Natural killer cell treated with Interleukin-12 subunit alpha and Interleukin-12 subunit beta and Interleukin-15 and Interleukin-18, amount 100 ng/mL, for 72 hours (primary cell): ENCODE data around the gene GRIK2. TPM values are rescaled to one million over a fixed set of nuclear protein-coding genes. Genes with fewer than 3 reads are reported as not detected.

Source experiments
- ATAC-seq, 2 donors: fragments of 150-1000 bp; cut with Tn5 transposase in 1 of 2; sonication (Bioruptor Pico), chemical (Tn5 transposase) in 1 of 2; 2 replicates each; pipeline ENCODE4 v1.10.0; 2021
- DNase-seq: peaks from one replicate; pipeline ENCODE4 v3.0.0; 2022; ENCODE audit warnings: low spot score
- H3K27ac Mint-ChIP-seq, 2 donors: 1 replicate in 1 of 2; 2 replicates in 1 of 2; pipeline ENCODE4 v1.8.0; 2022; ENCODE audit warnings: mixed read lengths in 2 of 2, mild to moderate bottlenecking in 1 of 2, moderate library complexity in 1 of 2
- H3K27me3 Mint-ChIP-seq, 2 donors: 1 replicate in 1 of 2; 2 replicates in 1 of 2; pipeline ENCODE4 v1.8.0; 2022; ENCODE audit warnings: mixed read lengths in 2 of 2
- H3K36me3 Mint-ChIP-seq: one replicate; pipeline ENCODE4 v1.8.0; 2022; ENCODE audit warnings: mixed read lengths
- H3K4me1 Mint-ChIP-seq, 2 donors: 1 replicate in 1 of 2; 2 replicates in 1 of 2; pipeline ENCODE4 v1.8.0; 2022; ENCODE audit warnings: low read depth in 2 of 2, mixed read lengths in 2 of 2, mild to moderate bottlenecking in 1 of 2
- H3K4me3 Mint-ChIP-seq: one replicate; pipeline ENCODE4 v1.8.0; 2022; ENCODE audit warnings: mixed read lengths
- H3K9me3 Mint-ChIP-seq: 2 replicates; pipeline ENCODE4 v1.8.0; 2022; ENCODE audit warnings: mixed read lengths
- total RNA-seq, 2 donors: library from RNA; stranded (reverse); gene quantifications; one replicate each; pipeline ENCODE4 v1.2.3, GENCODE V29; 2022

Gene GRIK2
- total RNA-seq, 2 donors from 2014 or later: not detected

- peaks cover 15% of the 10 kb centered on the region for H3K36me3 Mint-ChIP-seq
- H3K27me3 Mint-ChIP-seq: no peaks in the 10 kb centered on the region
- DNase-seq (no peak), ATAC-seq (no peak)
- no peak overlapping the region for H3K4me3 Mint-ChIP-seq
- no peak overlapping the region for H3K27ac Mint-ChIP-seq
- H3K9me3 Mint-ChIP-seq: peaks cover 31% of the 10 kb centered on the region
- no peaks in the 10 kb centered on the region for H3K4me1 Mint-ChIP-seq
Observed at GRCh38 chr6:101663100-101663499, 269.6 kb downstream of the GRIK2 start.

- ATAC-seq: no peak
- H3K36me3 Mint-ChIP-seq: peaks cover 10% of the 10 kb centered on the region
- H3K4me3 Mint-ChIP-seq: no peak overlapping the region
- H3K27ac Mint-ChIP-seq: no peak overlapping the region
- H3K9me3 Mint-ChIP-seq: peaks cover 22% of the 10 kb centered on the region
- H3K4me1 Mint-ChIP-seq: no peaks in the 10 kb centered on the region
- DNase-seq: no peak
- no peaks in the 10 kb centered on the region for H3K27me3 Mint-ChIP-seq
Observed at GRCh38 chr6:101666256-101666655, 272.7 kb downstream of the GRIK2 start.

DNA sequence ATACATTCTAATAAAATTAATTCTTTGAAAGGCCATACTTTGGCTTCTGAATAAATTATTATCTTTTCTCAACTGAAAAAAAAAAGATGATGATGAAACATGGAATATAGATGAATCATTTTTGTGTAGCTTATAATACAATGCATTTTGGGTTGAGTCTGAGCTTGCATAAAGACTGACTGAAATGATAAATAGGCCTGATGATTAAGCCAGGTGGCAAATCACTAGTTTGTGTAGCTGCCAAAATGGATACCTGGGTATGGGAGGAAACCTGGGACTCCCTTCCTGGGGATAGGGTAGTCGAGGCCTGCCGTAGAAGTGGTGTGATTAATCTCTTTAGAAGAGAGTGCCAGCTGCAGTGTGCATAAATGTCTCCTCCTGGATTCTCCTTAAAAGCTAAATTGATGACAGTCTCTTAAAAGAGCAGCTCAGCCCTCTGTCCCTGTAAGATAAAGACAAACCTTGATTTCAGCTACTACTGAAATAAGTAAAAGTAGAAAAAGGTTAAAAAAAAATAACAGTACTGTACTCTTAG, 275.1 kb downstream of the GRIK2 start:
- no peak overlapping the region for H3K27ac Mint-ChIP-seq
- peaks cover 19% of the 10 kb centered on the region for H3K9me3 Mint-ChIP-seq
- no peak for DNase-seq
- no peaks in the 10 kb centered on the region for H3K27me3 Mint-ChIP-seq
- no peaks in the 10 kb centered on the region for H3K4me1 Mint-ChIP-seq
- no peak overlapping the region for H3K4me3 Mint-ChIP-seq
- no peak for ATAC-seq
- no peaks in the 10 kb centered on the region for H3K36me3 Mint-ChIP-seq

- no peak overlapping the region for H3K4me3 Mint-ChIP-seq
- peaks cover 6% of the 10 kb centered on the region for H3K9me3 Mint-ChIP-seq
- no peaks in the 10 kb centered on the region for H3K27me3 Mint-ChIP-seq
- DNase-seq (no peak), ATAC-seq (no peak)
- H3K27ac Mint-ChIP-seq: no peak overlapping the region
- no peaks in the 10 kb centered on the region for H3K36me3 Mint-ChIP-seq
- H3K4me1 Mint-ChIP-seq: no peaks in the 10 kb centered on the region
Observed at GRCh38 chr6:101676187-101676586, 282.7 kb downstream of the GRIK2 start.

GRCh38 chr6:101682937-101683336, 289.4 kb downstream of the GRIK2 start:
- no peak overlapping the region for H3K27ac Mint-ChIP-seq
- H3K4me1 Mint-ChIP-seq: no peaks in the 10 kb centered on the region
- no peaks in the 10 kb centered on the region for H3K27me3 Mint-ChIP-seq
- H3K9me3 Mint-ChIP-seq: peaks cover 6% of the 10 kb centered on the region
- ATAC-seq (no peak), DNase-seq (no peak)
- H3K36me3 Mint-ChIP-seq: no peaks in the 10 kb centered on the region
- H3K4me3 Mint-ChIP-seq: no peak overlapping the region

DNA sequence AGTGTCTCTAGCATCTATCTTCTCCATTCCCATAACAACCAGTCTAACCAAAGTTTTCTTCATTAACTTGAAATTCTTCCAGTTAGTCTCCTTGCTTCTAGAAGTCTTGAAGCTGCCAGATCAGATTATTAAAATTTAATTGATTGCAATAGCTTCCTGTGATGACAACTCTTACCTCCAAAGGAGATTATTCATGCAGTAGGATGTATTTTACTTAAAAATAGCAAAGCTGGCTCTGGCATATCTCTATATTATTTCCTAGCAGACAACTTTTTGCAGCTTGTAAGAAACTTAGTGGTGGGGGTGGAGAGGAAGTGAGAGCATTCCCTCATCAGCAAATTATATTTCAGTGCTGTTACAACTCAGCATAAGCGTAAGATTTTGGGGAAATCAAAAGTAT, 290.4 kb downstream of the GRIK2 start:
- ATAC-seq (no peak), DNase-seq (no peak)
- Mint-ChIP-seq H3K4me1 (no peaks in the 10 kb centered on the region), H3K36me3 (no peaks in the 10 kb centered on the region), H3K9me3 (peaks cover 6% of the 10 kb centered on the region), H3K4me3 (no peak overlapping the region), H3K27me3 (no peaks in the 10 kb centered on the region), H3K27ac (no peak overlapping the region)

DNA sequence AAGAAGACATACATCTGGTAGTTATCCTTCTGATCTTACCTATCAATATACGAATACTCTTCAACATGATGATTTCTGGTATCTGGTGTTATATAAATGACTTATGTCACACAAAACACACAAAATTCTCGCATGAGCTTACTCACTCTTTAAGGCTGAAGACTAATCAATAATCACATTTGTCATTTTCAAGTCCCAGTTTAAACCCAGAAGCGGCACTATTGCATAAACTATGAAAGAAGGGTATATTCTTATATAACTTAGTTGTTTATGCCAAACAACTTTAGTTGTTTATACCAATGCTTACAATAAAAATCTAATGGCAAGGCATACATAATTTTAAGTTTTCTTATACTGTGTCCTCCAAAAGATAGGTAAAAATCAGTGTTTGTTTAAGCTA, 293.1 kb downstream of the GRIK2 start:
- DNase-seq: no peak
- ATAC-seq: no peak
- Mint-ChIP-seq H3K9me3 (peaks cover 14% of the 10 kb centered on the region), H3K4me1 (no peaks in the 10 kb centered on the region), H3K27ac (no peak overlapping the region), H3K36me3 (no peaks in the 10 kb centered on the region), H3K4me3 (no peak overlapping the region), H3K27me3 (no peaks in the 10 kb centered on the region)

DNA sequence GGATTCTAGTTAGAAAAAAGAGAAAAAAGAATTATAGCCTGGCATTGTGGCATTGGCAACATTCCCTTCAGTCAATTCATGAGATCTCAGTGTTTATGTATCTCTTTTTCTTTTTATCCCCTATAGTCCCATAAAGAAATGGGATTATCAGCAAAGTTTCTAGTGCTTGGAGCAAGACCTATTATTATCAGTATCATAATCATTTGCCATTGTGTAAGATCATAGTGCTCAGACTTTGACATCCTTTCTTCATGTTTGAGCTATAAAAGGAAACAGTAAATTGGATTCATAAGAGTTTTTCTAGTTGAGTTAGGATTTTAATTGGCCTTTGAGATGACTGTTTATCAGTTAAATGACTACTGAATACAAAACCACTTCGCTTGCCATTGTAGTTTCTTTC, 295.6 kb downstream of the GRIK2 start:
- Mint-ChIP-seq H3K27ac (no peak overlapping the region), H3K27me3 (no peaks in the 10 kb centered on the region), H3K36me3 (no peaks in the 10 kb centered on the region), H3K9me3 (peaks cover 13% of the 10 kb centered on the region), H3K4me3 (no peak overlapping the region), H3K4me1 (no peaks in the 10 kb centered on the region)
- ATAC-seq (no peak), DNase-seq (no peak)

- Mint-ChIP-seq H3K4me1 (no peaks in the 10 kb centered on the region), H3K27ac (no peak overlapping the region), H3K27me3 (no peaks in the 10 kb centered on the region), H3K9me3 (peaks cover 13% of the 10 kb centered on the region), H3K4me3 (no peak overlapping the region), H3K36me3 (no peaks in the 10 kb centered on the region)
- no peak for ATAC-seq
- DNase-seq: no peak
Observed at GRCh38 chr6:101689695-101690094, 296.2 kb downstream of the GRIK2 start.

DNA sequence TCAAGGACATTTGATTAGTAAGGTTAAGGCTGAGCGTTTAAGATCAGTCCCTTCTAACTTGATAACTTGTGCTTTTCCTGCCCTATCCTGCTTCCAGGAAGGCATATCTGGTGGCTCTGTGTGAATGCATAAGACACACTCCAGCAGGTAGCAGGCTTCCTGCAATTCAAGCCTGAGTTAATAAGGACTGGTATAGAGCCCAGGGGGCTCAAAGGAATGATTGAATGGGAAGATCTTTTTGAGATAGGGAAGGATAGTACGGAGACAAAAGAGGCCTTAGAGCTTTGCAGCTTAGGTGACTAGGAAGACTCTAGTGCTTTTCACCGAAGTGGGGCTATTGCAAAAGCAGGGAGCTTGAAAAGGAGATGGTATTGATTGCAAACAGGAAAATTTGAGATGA, 307.1 kb downstream of the GRIK2 start:
- DNase-seq (no peak), ATAC-seq (no peak)
- H3K27me3 Mint-ChIP-seq: no peaks in the 10 kb centered on the region
- H3K36me3 Mint-ChIP-seq: no peaks in the 10 kb centered on the region
- no peak overlapping the region for H3K27ac Mint-ChIP-seq
- peaks cover 23% of the 10 kb centered on the region for H3K9me3 Mint-ChIP-seq
- no peak overlapping the region for H3K4me3 Mint-ChIP-seq
- no peaks in the 10 kb centered on the region for H3K4me1 Mint-ChIP-seq

GRCh38 chr6:101703311-101703710, 309.8 kb downstream of the GRIK2 start:
- Mint-ChIP-seq H3K27ac (no peak overlapping the region), H3K27me3 (no peaks in the 10 kb centered on the region), H3K4me3 (no peak overlapping the region), H3K9me3 (peaks cover 20% of the 10 kb centered on the region), H3K36me3 (no peaks in the 10 kb centered on the region), H3K4me1 (no peaks in the 10 kb centered on the region)
- DNase-seq (no peak), ATAC-seq (no peak)

DNA sequence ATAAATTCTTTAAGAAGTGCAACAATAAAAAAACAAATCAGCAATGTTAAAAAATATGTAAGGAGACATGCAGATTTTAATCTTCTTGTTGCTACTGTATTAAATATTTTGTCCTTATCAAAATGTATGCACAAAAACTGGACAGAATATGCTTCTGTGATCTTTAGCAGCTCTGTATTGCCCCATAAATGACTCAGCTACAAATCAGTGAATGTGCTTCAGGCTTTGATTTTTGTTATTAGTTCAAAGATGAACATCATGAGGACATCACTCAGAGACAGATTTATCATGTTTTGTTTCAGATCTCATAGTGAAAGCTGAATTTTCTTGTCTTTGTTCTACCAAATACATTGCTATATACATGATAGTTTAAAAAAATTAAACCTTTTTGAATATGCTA, 312.4 kb downstream of the GRIK2 start:
- Mint-ChIP-seq H3K4me3 (no peak overlapping the region), H3K4me1 (no peaks in the 10 kb centered on the region), H3K27ac (no peak overlapping the region), H3K27me3 (no peaks in the 10 kb centered on the region), H3K9me3 (peaks cover 14% of the 10 kb centered on the region), H3K36me3 (no peaks in the 10 kb centered on the region)
- ATAC-seq (no peak), DNase-seq (no peak)

DNA sequence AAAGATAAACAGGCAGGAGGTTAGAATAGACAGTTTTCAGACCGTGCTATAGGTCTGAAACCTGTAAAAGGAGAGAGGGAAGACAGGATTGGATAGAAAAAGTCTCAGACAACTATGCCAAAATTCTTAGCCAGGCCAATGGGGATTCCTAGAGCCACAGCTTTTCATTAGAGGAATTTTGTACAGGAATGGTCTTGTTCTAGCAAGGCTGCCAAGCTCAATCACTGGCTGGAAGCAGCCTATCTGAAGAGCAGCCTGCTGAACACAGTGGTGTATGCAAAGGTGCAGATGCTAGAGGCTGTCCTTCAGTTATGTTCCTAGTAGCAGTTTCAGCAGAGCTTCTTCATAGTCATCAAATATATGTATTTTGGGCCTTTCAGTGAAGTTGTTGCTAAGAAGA, 313.1 kb downstream of the GRIK2 start:
- no peaks in the 10 kb centered on the region for H3K36me3 Mint-ChIP-seq
- H3K4me3 Mint-ChIP-seq: no peak overlapping the region
- no peak overlapping the region for H3K27ac Mint-ChIP-seq
- peaks cover 14% of the 10 kb centered on the region for H3K9me3 Mint-ChIP-seq
- H3K4me1 Mint-ChIP-seq: no peaks in the 10 kb centered on the region
- DNase-seq (no peak), ATAC-seq (no peak)
- no peaks in the 10 kb centered on the region for H3K27me3 Mint-ChIP-seq

DNA sequence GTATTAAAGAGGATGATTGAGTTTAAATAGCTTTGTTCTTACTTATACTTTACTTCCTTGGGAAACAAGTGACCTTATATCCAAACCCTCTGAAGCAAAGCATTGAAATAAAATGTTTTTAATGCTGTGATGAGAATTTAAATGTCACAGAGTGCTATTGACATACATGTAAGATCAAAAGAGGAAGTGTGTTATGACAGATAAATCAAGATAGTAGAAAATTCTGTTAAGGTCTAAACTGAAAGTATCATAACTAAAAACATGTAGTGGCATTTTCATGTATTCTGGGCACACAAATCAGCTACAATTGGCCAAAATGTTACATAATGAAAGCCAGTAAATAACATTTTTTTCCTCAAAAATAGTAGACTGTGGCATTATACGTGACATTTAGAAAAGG, 318.0 kb downstream of the GRIK2 start:
- H3K4me1 Mint-ChIP-seq: no peaks in the 10 kb centered on the region
- no peaks in the 10 kb centered on the region for H3K36me3 Mint-ChIP-seq
- H3K4me3 Mint-ChIP-seq: no peak overlapping the region
- ATAC-seq (no peak), DNase-seq (no peak)
- H3K9me3 Mint-ChIP-seq: peaks cover 13% of the 10 kb centered on the region
- H3K27ac Mint-ChIP-seq: no peak overlapping the region
- no peaks in the 10 kb centered on the region for H3K27me3 Mint-ChIP-seq

GRCh38 chr6:101716387-101716786, 322.9 kb downstream of the GRIK2 start:
- peaks cover 13% of the 10 kb centered on the region for H3K9me3 Mint-ChIP-seq
- no peak overlapping the region for H3K4me3 Mint-ChIP-seq
- no peaks in the 10 kb centered on the region for H3K4me1 Mint-ChIP-seq

More at GRCh38 chr6:101716387-101716786, 322.9 kb downstream of the GRIK2 start:
- Mint-ChIP-seq H3K27me3 (no peaks in the 10 kb centered on the region), H3K27ac (no peak overlapping the region), H3K36me3 (no peaks in the 10 kb centered on the region)
- DNase-seq (no peak), ATAC-seq (no peak)
